ELR (cell line): ENCODE results near the gene TMEM44.
"Not testable (repeated sequence)": the region's sequence is repeated elsewhere in the genome, so short reads cannot be mapped to it uniquely, and the experiment has no call there.

Experiments
- DNase-seq: peaks from one replicate; pipeline ENCODE4 v3.0.0-alpha.2; 2015; ENCODE audit warnings: low read depth

Gene TMEM44

DNA sequence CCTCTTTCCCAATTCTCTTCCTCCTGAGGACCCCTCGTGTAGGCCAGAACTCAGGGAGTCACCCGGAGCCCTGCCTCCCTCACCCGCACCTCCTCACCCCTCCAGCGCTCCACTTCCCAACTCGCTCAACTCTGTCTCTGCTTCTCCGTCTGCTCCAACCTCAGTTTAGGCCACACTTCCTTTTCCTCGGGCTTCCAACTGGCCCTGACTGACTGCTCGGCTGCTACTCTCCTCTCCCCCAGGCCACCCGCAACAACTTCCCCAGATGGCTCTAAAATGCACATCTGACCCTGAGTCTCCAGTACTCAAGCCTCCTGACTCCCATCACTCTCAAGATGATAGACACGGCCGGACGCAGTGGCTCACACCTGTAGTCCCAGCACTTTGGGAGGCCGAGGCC lies 23.6 kb downstream of the TMEM44 start:
- no peak for DNase-seq

DNA sequence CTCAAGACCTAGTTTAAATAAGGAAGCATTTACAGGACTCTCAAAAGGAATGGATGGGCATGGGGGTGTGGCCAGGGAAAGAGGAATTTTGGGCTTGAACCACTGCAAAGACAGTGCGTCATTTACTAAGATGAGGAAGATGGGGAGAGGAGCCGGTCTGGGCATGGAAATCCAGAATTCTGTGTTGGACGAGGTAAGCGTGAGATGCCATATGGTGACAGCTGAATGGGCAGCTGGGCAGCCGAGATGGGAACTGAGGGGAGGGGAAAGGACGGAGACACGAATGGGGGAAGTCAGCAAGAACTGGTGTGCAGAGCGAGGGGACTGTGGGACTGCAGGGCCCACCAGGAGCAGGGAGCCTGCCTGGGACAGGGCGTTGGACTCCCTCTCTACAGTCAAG lies 24.2 kb downstream of the TMEM44 start:
- no peak for DNase-seq

DNA sequence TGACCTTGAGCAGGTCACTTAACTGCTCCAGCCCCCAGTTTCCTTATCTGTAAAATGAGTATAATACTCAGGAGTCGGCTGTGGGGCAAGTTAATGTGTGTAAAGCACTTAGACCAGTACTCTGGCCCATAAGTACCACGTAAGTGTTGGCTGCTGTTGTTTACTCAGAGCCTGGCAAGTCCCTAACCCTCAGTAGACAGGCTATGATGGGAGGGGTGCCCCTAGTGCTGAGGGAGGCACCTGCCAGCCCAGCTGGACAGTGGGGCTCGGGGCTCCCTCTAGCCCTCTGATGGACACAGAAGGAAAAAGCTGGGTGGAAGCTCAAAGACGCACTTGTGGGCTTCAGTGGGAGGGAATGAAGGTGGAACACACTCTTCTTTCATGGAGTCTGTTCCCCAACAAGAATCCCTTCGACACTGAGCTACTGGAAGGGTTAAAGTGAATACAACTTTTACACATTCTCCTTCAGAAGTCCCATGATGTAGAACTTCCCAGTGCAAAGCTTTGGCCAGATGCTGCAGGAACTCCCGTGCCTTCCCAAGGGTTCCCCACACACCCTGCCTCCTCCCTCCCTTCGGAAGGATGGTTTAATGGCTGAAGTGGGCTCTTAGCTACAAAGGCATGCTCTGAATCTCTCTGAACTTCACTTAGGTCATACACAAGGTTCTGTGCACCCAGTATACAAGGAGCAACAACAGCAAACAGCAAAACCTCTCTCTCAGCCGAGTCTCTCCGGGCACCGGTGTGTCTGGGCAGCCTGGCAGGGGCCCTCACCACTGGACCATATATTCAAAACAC lies 25.4 kb downstream of the TMEM44 start:
- DNase-seq = no peak

DNA sequence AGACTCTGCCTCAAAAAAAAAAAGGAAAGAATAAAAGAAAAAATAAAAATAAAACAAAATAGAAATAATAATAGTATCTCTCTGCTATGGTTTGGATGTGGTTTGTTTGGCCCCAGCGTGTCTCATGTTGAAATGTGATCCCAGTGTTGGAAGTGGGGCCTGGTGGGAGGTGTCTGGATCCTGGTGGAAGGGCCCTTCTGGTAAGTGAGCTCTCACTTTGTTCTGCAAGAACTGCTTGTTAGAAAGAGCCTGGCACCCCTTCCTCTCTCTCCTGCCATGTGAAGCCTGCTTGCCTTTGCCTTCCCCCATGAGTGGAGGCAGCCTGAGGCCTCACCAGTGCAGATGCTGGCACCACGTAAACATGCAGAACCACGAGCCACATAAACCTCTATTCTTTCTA lies 26.3 kb downstream of the TMEM44 start:
- no peak for DNase-seq

- DNase-seq = no peak
These were observed 27.1 kb downstream of the TMEM44 start for GRCh38 chr3:194606163-194606562.

- DNase-seq = not testable (repeated sequence)
These were observed 27.9 kb downstream of the TMEM44 start for GRCh38 chr3:194605314-194605713.

DNA sequence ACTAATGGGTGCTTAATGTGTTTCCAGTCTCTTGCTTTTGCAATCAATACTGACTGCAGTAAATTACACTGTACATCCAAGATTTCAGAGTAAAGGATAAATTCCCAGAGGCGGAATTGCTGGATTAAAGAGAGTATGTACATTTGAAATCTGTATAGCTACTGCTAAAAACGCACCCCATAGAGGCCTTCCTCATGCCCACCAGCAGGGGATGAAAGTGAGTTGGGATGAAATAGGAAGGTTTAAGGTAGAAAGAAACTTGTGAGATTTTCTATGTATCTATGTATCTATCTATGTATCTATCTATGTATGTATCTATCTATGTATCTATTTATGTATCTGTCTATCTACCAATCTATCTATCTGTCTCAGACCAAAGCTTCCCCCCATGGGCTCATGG lies 28.4 kb downstream of the TMEM44 start:
- peak; percentile 35 for DNase-seq

GRCh38 chr3:194604126-194604525 lies 29.1 kb downstream of the TMEM44 start:
- DNase-seq = no peak

- DNase-seq = no peak
These were observed 30.5 kb downstream of the TMEM44 start for GRCh38 chr3:194602669-194603171.

- DNase-seq = peak; percentile 92
These were observed 34.3 kb downstream of the TMEM44 start for GRCh38 chr3:194598771-194599557.

DNA sequence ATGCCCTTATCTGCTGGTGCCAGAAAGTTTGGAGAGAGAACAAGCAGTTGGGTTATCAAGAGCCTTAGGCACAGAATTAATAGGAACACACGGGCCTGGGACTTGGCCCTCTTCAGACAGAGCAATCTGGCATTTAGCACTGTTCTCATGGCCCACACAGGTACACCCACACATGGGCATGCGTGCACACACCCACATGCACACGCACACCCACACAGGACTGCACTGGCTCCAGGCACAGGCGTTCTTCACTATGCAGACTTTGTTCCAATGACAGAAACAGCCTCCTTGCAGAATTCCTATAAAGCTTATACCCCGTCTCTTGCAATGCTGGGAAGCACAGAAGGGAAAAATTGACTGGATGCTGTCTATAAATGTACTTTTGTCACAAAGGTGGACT lies 36.3 kb downstream of the TMEM44 start:
- no peak for DNase-seq

DNA sequence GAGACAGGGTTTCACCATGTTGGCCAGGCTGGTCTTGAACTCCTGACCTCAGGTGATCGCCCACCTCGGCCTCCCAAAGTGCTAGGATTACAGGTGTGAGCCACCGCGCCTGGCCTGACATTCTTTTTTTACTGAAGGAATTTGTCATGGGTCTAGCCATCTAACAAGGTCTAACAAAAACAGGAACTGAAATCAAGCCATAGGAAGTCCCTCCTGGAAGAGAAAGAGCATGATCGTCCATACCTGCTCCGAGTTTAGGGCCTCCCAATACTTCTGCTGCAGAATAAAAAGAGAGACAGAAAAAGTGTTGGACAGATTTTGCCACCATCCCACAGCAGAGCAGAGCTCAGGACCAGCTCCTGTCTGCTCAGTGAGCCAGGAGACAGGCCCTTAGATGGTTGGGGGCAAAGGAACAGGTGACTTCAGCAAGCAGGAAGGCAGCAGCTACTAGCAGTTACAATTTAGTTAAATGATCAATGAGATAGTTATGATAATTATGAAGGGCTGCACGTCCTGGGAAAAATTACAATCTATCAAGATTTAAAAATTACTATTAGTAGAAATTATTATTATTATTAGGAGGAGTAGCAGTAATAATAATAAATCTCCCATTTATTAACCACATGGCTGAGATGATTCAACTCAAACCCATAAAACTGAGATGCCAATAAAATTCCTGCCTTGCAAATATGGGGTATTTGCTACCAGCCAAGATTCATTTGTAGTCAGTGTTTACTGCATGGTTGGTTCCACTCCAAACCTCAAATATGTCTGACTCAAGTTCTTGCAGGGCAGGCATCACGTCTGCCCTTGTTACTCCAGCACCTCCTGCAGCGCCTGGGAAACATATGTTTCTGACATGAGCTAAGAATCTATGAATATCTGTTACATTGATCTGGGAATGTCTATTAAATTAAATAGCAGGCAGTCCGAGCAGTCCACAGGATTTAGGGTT lies 40.1 kb downstream of the TMEM44 start:
- DNase-seq = peak; percentile 99

DNA sequence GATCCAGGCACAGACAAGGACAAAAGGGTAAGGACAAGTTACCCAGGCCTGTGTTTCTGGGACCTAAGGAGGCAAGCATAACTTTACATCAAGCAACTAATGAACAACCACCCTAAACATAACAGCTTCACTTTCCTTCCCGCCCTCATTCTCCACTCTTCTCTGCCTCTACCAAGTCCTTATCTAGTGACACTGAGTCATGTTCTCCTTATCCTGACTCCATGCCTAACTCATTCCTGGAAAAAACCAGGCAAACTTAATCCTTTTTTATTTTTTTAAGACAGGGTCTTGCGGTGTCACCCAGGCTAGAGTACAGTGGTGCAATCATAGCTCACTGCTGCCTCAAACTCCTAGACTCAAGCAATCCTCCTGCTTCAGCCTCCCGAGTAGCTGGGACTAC lies 44.5 kb downstream of the TMEM44 start:
- DNase-seq = no peak

DNA sequence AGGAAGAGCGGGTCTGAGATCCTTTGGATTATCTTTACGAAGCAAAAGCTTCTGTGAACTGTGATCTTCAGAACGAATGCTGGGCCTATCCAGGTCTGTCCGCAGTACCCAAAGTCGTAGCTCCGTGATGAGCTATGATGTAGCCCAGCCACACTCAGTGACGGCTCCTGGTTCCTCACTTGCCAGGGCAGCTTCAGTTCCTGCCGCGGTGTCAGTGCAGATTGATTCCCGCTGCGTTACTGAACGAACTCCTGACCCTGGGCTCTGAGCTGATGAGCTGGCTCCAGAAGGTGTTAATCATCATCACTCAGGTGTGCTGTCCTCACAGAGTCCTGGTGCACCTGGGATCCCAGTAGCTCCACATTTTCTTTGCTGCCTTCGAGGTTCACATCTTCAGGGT lies 45.0 kb downstream of the TMEM44 start:
- no peak for DNase-seq

- peak; percentile 80 for DNase-seq
These were observed 45.7 kb downstream of the TMEM44 start for GRCh38 chr3:194587438-194587931.

GRCh38 chr3:194586836-194587235 lies 46.4 kb downstream of the TMEM44 start:
- DNase-seq = peak; percentile 87

- DNase-seq = no peak
These were observed 47.3 kb downstream of the TMEM44 start for GRCh38 chr3:194585880-194586281.

- peak; percentile 72 for DNase-seq
These were observed 48.4 kb downstream of the TMEM44 start for GRCh38 chr3:194584866-194585265.

- DNase-seq = peak; percentile 24
These were observed 48.9 kb downstream of the TMEM44 start for GRCh38 chr3:194584320-194584776.

- no peak for DNase-seq
These were observed 50.9 kb downstream of the TMEM44 start for GRCh38 chr3:194582196-194582905.

DNA sequence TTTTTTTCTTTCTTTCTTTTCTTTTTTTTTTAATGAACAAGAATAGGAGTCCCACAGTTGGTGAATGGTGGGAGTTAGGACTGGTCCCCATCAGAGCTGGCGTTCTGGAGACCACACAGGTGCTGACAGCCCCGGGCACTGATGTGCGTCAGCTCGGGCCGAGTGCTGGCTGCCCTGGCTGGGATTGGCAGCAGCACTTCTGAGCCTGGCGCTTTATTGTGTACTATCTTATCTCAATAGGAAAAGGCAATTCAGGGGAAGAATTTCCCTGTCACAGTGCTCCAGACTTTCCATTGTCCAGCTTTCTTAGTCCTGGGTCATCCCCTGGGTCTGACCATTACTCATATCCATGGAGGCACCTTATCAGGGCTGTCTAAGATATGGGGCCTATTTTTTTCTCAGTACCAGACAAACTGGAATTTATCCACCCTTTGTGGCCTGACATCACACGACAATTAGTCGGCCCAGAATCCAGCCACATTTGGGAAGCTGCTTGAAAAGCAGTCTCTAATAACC lies 54.1 kb downstream of the TMEM44 start:
- DNase-seq = no peak
